Measurements from ENCODE around the gene GIMAP2.
"Not testable (repeated sequence)": the region's sequence is repeated elsewhere in the genome, so short reads cannot be mapped to it uniquely, and the experiment has no call there.

Gene GIMAP2

GRCh38 chr7:150676276-150676675, 9.2 kb upstream of the GIMAP2 start:
- in situ Hi-C loops (cut with HindIII; ENCODE audit: low sequenced_read_pairs) = not testable (repeated sequence)

GRCh38 chr7:150676854-150677253, 8.7 kb upstream of the GIMAP2 start:
- in situ Hi-C loops (cut with HindIII; ENCODE audit: low sequenced_read_pairs) = not testable (repeated sequence)

GRCh38 chr7:150678601-150679000, 6.9 kb upstream of the GIMAP2 start:
- in situ Hi-C loops (cut with HindIII; ENCODE audit: low sequenced_read_pairs) = not testable (repeated sequence)

- in situ Hi-C loops (cut with HindIII; ENCODE audit: low sequenced_read_pairs) = not testable (repeated sequence)
Observed at GRCh38 chr7:150680364-150680763, 5.1 kb upstream of the GIMAP2 start.

- in situ Hi-C loops (cut with HindIII; ENCODE audit: low sequenced_read_pairs) = no loop called here
Observed at GRCh38 chr7:150686030-150686631, 625 bp downstream of the GIMAP2 start.

GRCh38 chr7:150688630-150689029, 3.1 kb downstream of the GIMAP2 start:
- in situ Hi-C loops (cut with HindIII; ENCODE audit: low sequenced_read_pairs) = no loop called here

GRCh38 chr7:150695654-150696053, 10.1 kb downstream of the GIMAP2 start:
- in situ Hi-C loops (cut with HindIII; ENCODE audit: low sequenced_read_pairs) = no loop called here

- in situ Hi-C loops (cut with HindIII; ENCODE audit: low sequenced_read_pairs) = no loop called here
Observed at GRCh38 chr7:150703209-150703608, 17.7 kb downstream of the GIMAP2 start.

GRCh38 chr7:150715293-150715692, 29.8 kb downstream of the GIMAP2 start:
- in situ Hi-C loops (cut with HindIII; ENCODE audit: low sequenced_read_pairs) = loop anchor here (5.0 kb wide), 1 partner anchor 58 kb away; no protein-coding TSS in a partner anchor

GRCh38 chr7:150715738-150716137, 30.2 kb downstream of the GIMAP2 start:
- in situ Hi-C loops (cut with HindIII; ENCODE audit: low sequenced_read_pairs) = loop anchor here (5.0 kb wide), 1 partner anchor 58 kb away; no protein-coding TSS in a partner anchor

- in situ Hi-C loops (cut with HindIII; ENCODE audit: low sequenced_read_pairs) = loop anchor here (5.0 kb wide), 1 partner anchor 59 kb away; no protein-coding TSS in a partner anchor
Observed at GRCh38 chr7:150716368-150716767, 30.9 kb downstream of the GIMAP2 start, which contains the start of gene GIMAP1. GIMAP1 (plus strand) TSS chr7:150716613; CDS start chr7:150719048, 2,435 bp downstream.

GRCh38 chr7:150716939-150717338, 31.4 kb downstream of the GIMAP2 start:
- in situ Hi-C loops (cut with HindIII; ENCODE audit: low sequenced_read_pairs) = loop anchor here (5.0 kb wide), 1 partner anchor 60 kb away; no protein-coding TSS in a partner anchor

- in situ Hi-C loops (cut with HindIII; ENCODE audit: low sequenced_read_pairs) = loop anchor here (5.0 kb wide), 1 partner anchor 61 kb away; no protein-coding TSS in a partner anchor
Observed at GRCh38 chr7:150717814-150718420, 32.4 kb downstream of the GIMAP2 start.

GRCh38 chr7:150719436-150719835, 33.9 kb downstream of the GIMAP2 start:
- in situ Hi-C loops (cut with HindIII; ENCODE audit: low sequenced_read_pairs) = loop anchor here (5.0 kb wide), 1 partner anchor 62 kb away; no protein-coding TSS in a partner anchor

- in situ Hi-C loops (cut with HindIII; ENCODE audit: low sequenced_read_pairs) = loop anchor here (5.0 kb wide), 1 partner anchor 63 kb away; no protein-coding TSS in a partner anchor
Observed at GRCh38 chr7:150719960-150720891, 34.7 kb downstream of the GIMAP2 start.

- in situ Hi-C loops (cut with HindIII; ENCODE audit: low sequenced_read_pairs) = no loop called here
Observed at GRCh38 chr7:150721970-150722373, 36.5 kb downstream of the GIMAP2 start.

GRCh38 chr7:150722431-150722931, 37.0 kb downstream of the GIMAP2 start:
- in situ Hi-C loops (cut with HindIII; ENCODE audit: low sequenced_read_pairs) = no loop called here

GRCh38 chr7:150723467-150723866, 38.0 kb downstream of the GIMAP2 start:
- in situ Hi-C loops (cut with HindIII; ENCODE audit: low sequenced_read_pairs) = no loop called here

- in situ Hi-C loops (cut with HindIII; ENCODE audit: low sequenced_read_pairs) = no loop called here
Observed at GRCh38 chr7:150727381-150727780, 41.9 kb downstream of the GIMAP2 start.

GRCh38 chr7:150728011-150728410, 42.5 kb downstream of the GIMAP2 start:
- in situ Hi-C loops (cut with HindIII; ENCODE audit: low sequenced_read_pairs) = no loop called here

GRCh38 chr7:150728609-150729008, 43.1 kb downstream of the GIMAP2 start:
- in situ Hi-C loops (cut with HindIII; ENCODE audit: low sequenced_read_pairs) = no loop called here

All from endothelial cell of hepatic sinusoid (primary cell).